ENCODE results near the gene TLCD4. TPM values are rescaled to one million over a fixed set of nuclear protein-coding genes. Genes with fewer than 3 reads are reported as not detected.
A peak's percentile ranks its signal among the peaks of the same experiment; 100 is the strongest.

Gene TLCD4
- total RNA-seq, 1 donor from 2014 or later = 2.7 TPM

GRCh38 chr1:95080879-95081278 lies 36.3 kb upstream of the TLCD4 start:
- intact Hi-C loops (cut with DNase I) = no loop called here
- H3K27ac ChIP-seq = no peak overlapping the region
- no peaks in the 10 kb centered on the region for H3K4me1 ChIP-seq
- H3K4me3 ChIP-seq = no peak overlapping the region
- no peaks in the 10 kb centered on the region for H3K36me3 ChIP-seq
- DNase-seq (ENCODE audit: low spot score in 2 of 2) = no peak
- TF ChIP-seq CTCF (IDR thresholded peaks at IDR 0.05) = no peak
- H3K9me3 ChIP-seq = no peaks in the 10 kb centered on the region
- no peaks in the 10 kb centered on the region for H3K27me3 ChIP-seq

- Histone ChIP-seq H3K36me3 (no peaks in the 10 kb centered on the region), H3K4me3 (no peak overlapping the region), H3K4me1 (peaks cover 3 to 17% of the 10 kb centered on the region in 2 donors), H3K27me3 (no peaks in the 10 kb centered on the region), H3K9me3 (no peaks in the 10 kb centered on the region), H3K27ac (peak overlapping the region; percentile 3 to 32)
- peak in 2 of 3 experiments; percentile 43 to 56 for TF ChIP-seq CTCF (IDR thresholded peaks at IDR 0.05)
- DNase-seq (ENCODE audit: low spot score in 2 of 2) = no peak
- intact Hi-C loops (cut with DNase I) = loop anchor here (5.0 kb wide), 1 partner anchor 148 kb away; the partner anchor contains the start of gene RWDD3
These were observed 32.6 kb upstream of the TLCD4 start for GRCh38 chr1:95084317-95085176.

GRCh38 chr1:95085376-95085775 lies 31.8 kb upstream of the TLCD4 start:
- intact Hi-C loops (cut with DNase I) = loop anchor here (5.0 kb wide), 1 partner anchor 147 kb away; the partner anchor contains the start of gene RWDD3
- H3K27me3 ChIP-seq = no peaks in the 10 kb centered on the region
- TF ChIP-seq CTCF (IDR thresholded peaks at IDR 0.05) = no peak

GRCh38 chr1:95086949-95087533 lies 30.1 kb upstream of the TLCD4 start:
- Histone ChIP-seq H3K4me1 (peaks cover 3 to 17% of the 10 kb centered on the region in 2 donors), H3K4me3 (peak overlapping the region in 1 of 2 donors; percentile 12), H3K36me3 (no peaks in the 10 kb centered on the region), H3K27me3 (no peaks in the 10 kb centered on the region), H3K27ac (peak overlapping the region; percentile 81 to 84), H3K9me3 (no peaks in the 10 kb centered on the region)
- DNase-seq (ENCODE audit: low spot score in 2 of 2) = peak in 1 of 2 donors; percentile 84
- TF ChIP-seq CTCF (IDR thresholded peaks at IDR 0.05) = no peak
- intact Hi-C loops (cut with DNase I) = loop anchor here (1.0 to 5.0 kb wide), 3 partner anchors 13 to 145 kb away; partner anchors contain the start of genes RWDD3 and TLCD4

More at GRCh38 chr1:95085376-95085775, 31.8 kb upstream of the TLCD4 start:
- Histone ChIP-seq H3K36me3 (no peaks in the 10 kb centered on the region), H3K4me3 (no peak overlapping the region), H3K4me1 (peaks cover 3 to 17% of the 10 kb centered on the region in 2 donors), H3K27ac (peak overlapping the region; percentile 3 to 32), H3K9me3 (no peaks in the 10 kb centered on the region)
- DNase-seq (ENCODE audit: low spot score in 2 of 2) = no peak

GRCh38 chr1:95088303-95088702 lies 28.9 kb upstream of the TLCD4 start:
- H3K4me3 ChIP-seq = no peak overlapping the region
- no peak for DNase-seq (ENCODE audit: low spot score in 2 of 2)
- no peaks in the 10 kb centered on the region for H3K9me3 ChIP-seq
- peak overlapping the region; percentile 81 to 84 for H3K27ac ChIP-seq
- no peak for TF ChIP-seq CTCF (IDR thresholded peaks at IDR 0.05)
- H3K36me3 ChIP-seq = no peaks in the 10 kb centered on the region
- intact Hi-C loops (cut with DNase I) = loop anchor here (5.0 kb wide), 1 partner anchor 144 kb away; the partner anchor contains the start of gene RWDD3
- no peaks in the 10 kb centered on the region for H3K27me3 ChIP-seq
- peaks cover 3 to 17% of the 10 kb centered on the region in 2 donors for H3K4me1 ChIP-seq
